BLaER1 (cell line): ENCODE measurements around the gene XPR1.

Experiments used
- H3K27ac ChIP-seq: shearing (Covaris generic); formaldehyde crosslinking; 2 replicates; pipeline ENCODE4 v1.8.1; 2022
- H3K27me3 ChIP-seq: shearing (Covaris generic); formaldehyde crosslinking; 2 replicates; pipeline ENCODE4 v1.8.1; 2022
- H3K36me3 ChIP-seq: shearing (Covaris generic); formaldehyde crosslinking; 2 replicates; pipeline ENCODE4 v1.8.1; 2022
- H3K4me1 ChIP-seq: shearing (Covaris generic); formaldehyde crosslinking; 2 replicates; pipeline ENCODE4 v1.8.1; 2022
- H3K4me2 ChIP-seq: shearing (Covaris generic); formaldehyde crosslinking; 2 replicates; pipeline ENCODE4 v1.8.1; 2022
- H3K4me3 ChIP-seq: shearing (Covaris generic); formaldehyde crosslinking; 2 replicates; pipeline ENCODE4 v1.8.1; 2022
- H3K9ac ChIP-seq: shearing (Covaris generic); formaldehyde crosslinking; 2 replicates; pipeline ENCODE4 v1.8.1; 2022
- H3K9me3 ChIP-seq: shearing (Covaris generic); formaldehyde crosslinking; 2 replicates; pipeline ENCODE4 v1.8.1; 2022
- H4K20me1 ChIP-seq: shearing (Covaris generic); formaldehyde crosslinking; 2 replicates; pipeline ENCODE4 v1.8.1; 2022
- Cebpa-rat ChIP-seq: shearing (Covaris generic); IDR thresholded peaks from 2 replicates; pipeline ENCODE4 v1.8.1; 2022

Gene XPR1

DNA sequence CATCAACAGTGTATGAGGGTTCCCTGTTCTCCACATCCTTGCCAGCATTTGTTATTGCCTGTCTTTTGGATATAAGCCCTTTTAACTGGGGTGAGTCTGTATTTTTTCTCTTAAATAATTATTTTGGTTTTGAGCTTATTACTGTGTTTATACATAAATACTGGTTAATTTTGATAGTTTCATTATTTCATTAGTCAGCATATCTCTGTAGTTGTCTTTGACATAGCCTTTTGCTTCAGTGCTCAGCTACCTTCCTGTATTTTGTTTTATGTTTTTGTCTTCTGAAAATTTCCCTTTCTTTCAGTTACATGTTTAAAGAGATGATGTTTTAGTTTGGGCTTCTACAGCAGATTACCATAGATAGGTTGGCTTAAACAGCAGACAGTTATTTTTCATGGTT, 138.1 kb downstream of the XPR1 start:
- peaks cover 13% of the 10 kb centered on the region for H3K4me1 ChIP-seq
- no peak overlapping the region; the same call in 1 of the 2 replicates for H3K9ac ChIP-seq
- H3K27ac ChIP-seq = peak overlapping the region; percentile 44; the same call in 1 of the 2 replicates
- no peaks in the 10 kb centered on the region for H3K36me3 ChIP-seq
- TF ChIP-seq Cebpa-rat = no peak
- H3K9me3 ChIP-seq = peaks cover 11% of the 10 kb centered on the region
- peak overlapping the region; percentile 67 for H3K4me2 ChIP-seq
- no peak overlapping the region for H3K4me3 ChIP-seq
- no peaks in the 10 kb centered on the region for H3K27me3 ChIP-seq
- H4K20me1 ChIP-seq = no peaks in the 10 kb centered on the region

DNA sequence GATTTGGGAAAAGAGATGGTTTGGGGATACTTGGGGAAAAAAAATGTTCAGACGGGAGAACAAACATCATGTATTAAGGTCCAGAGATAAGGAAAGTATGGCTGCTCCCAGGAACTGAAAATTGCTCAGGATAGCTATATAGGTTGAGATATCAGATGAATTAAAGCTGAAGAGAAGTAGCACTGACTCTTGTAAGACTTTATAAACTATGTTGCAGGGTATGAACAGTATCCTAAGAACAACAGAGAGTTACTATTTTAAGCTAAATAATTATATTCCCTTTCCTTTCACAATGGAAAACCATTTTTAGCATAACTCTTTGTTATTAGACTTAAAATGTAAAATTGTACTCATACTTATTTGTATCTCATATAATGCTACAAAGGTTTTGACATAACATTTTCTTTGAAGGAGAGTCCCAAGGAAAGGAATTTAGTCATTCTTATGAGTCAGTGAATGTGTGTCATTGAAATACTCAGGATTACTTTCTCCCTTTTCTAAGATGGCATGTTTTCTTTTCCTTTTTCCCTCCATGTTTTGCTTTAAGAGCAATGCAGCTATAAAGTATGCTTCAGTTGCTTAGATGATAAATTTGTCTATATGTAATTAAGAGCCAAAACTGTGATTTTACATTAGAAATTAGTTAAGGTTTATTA, 141.5 kb downstream of the XPR1 start:
- Histone ChIP-seq H3K9me3 (peaks cover 11% of the 10 kb centered on the region), H3K27ac (no peak overlapping the region)

DNA sequence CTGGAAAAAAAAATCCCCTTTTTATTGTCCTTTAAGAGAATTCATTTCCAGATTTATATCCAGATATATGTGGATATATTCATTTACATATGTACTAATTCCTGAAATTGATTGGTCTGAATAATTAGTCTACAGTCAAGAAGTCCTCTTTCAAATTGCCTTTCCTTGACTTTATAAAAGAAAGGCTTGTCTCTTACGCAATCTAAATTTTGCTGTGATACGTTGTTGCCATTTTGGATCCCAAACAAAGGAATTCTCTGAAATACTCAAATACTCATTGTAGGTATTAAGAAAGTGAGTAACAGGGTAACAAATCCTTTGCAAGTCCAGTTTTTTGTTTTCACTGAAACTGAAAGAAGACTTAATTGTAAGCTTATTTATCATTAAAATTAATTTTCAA, 144.0 kb downstream of the XPR1 start:
- H3K36me3 ChIP-seq = no peaks in the 10 kb centered on the region
- peaks cover 11% of the 10 kb centered on the region for H3K9me3 ChIP-seq
- 0 out of 2 replicates have a peak, but pooled peaks cover 7% of the 10 kb centered on the region for H4K20me1 ChIP-seq
- peak; percentile 19; the same call in 1 of the 2 replicates for TF ChIP-seq Cebpa-rat
- H3K9ac ChIP-seq = no peak overlapping the region
- H3K27me3 ChIP-seq = no peaks in the 10 kb centered on the region
- H3K4me1 ChIP-seq = peaks cover under 1% of the 10 kb centered on the region
- H3K27ac ChIP-seq = no peak overlapping the region
- H3K4me2 ChIP-seq = no peak overlapping the region
- no peak overlapping the region for H3K4me3 ChIP-seq

More for the DNA sequence above, 141.5 kb downstream of the XPR1 start:
- no peak overlapping the region for H3K9ac ChIP-seq
- H3K4me2 ChIP-seq = no peak overlapping the region
- H3K4me3 ChIP-seq = no peak overlapping the region
- no peak for TF ChIP-seq Cebpa-rat
- no peaks in the 10 kb centered on the region for H3K36me3 ChIP-seq
- 0 out of 2 replicates have a peak, but pooled peaks cover 7% of the 10 kb centered on the region for H4K20me1 ChIP-seq
- peaks cover 13% of the 10 kb centered on the region for H3K4me1 ChIP-seq
- H3K27me3 ChIP-seq = no peaks in the 10 kb centered on the region

DNA sequence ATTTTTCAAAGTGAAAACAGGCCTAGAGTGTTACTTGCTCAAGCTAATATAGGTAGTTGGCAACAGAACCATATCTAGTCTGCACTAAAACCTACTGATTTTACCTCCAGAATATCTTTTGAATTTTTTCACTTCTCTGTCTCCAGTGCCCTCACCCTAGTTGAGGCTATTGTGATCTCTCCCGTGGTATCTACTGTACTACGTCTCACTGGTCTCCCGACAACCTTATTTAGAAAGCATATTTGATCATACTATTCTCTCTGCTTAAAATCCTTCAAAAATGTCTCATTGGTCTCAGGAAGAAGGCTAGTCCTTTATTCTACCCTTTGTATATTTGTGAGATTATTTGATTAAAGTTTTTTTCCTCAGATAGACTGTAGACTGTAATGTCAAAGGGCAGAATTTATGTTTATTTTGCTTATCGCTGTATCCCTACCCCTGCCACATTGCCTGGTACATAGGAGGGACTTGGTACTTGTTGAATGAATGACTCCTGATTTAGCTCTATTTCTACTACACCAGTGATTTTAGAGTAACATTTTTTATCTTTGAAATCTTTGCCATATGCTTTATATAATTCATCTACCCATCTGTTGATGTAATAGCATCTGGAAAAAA, 145.4 kb downstream of the XPR1 start:
- H3K27me3 ChIP-seq = no peaks in the 10 kb centered on the region
- no peak overlapping the region for H3K4me2 ChIP-seq
- H4K20me1 ChIP-seq = 0 out of 2 replicates have a peak, but pooled peaks cover 7% of the 10 kb centered on the region
- no peak overlapping the region for H3K4me3 ChIP-seq
- peaks cover 3% of the 10 kb centered on the region for H3K9me3 ChIP-seq
- no peak overlapping the region for H3K27ac ChIP-seq
- H3K9ac ChIP-seq = no peak overlapping the region
- H3K4me1 ChIP-seq = no peaks in the 10 kb centered on the region
- TF ChIP-seq Cebpa-rat = no peak
- H3K36me3 ChIP-seq = no peaks in the 10 kb centered on the region

DNA sequence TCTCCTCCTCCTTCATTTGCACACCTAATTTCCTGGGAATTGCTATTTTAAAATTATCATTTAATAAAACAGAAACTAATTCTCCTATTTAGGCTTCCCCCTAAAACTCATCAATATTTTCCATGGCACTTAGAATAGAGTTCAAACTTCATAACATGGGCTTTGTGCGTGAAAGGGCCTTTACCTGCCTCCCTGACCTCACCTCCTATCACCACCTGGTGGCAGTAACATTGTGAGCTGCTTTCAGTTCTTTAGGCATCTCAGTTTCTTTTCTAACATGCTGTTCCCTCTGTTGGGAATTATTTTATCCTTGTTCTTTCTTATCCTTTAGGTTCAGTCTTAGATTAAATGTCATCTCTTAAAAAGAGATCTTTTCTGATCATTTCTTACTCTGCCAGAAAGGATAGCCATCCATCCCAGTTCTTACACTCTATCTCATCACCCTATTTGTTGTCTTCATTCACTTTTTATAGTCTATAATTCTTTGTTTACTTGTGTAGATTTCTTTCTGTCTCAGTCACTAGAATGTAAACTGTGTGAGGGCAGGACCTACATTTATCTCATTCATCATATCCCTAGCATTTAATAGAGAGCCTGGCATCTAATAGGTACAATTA, 147.1 kb downstream of the XPR1 start:
- TF ChIP-seq Cebpa-rat = no peak
- Histone ChIP-seq H4K20me1 (0 out of 2 replicates have a peak, but pooled peaks cover 7% of the 10 kb centered on the region), H3K27ac (no peak overlapping the region), H3K4me2 (no peak overlapping the region), H3K36me3 (no peaks in the 10 kb centered on the region), H3K9ac (no peak overlapping the region), H3K4me1 (no peaks in the 10 kb centered on the region), H3K27me3 (no peaks in the 10 kb centered on the region), H3K4me3 (no peak overlapping the region), H3K9me3 (no peaks in the 10 kb centered on the region)

DNA sequence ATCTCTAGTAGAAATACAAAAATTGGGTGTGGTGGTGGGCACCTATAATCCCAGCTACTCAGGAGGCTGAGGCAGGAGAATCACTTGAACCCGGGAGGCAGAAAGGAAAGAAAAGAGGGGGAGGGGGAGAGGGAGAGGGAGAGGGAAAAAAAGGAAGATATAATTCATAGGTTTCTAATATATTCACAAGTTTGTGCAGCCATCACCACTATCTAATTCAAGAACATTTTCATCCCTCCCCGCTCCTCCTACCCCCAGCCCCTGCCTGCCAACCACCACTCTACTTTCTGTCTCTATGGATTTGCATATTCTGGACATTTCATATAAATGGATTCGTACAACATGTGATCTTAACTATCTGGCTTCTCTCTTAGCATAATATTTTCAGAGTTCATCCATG, 147.8 kb downstream of the XPR1 start:
- H3K9me3 ChIP-seq = no peaks in the 10 kb centered on the region
- no peak overlapping the region for H3K27ac ChIP-seq
- no peak overlapping the region for H3K4me3 ChIP-seq
- 0 out of 2 replicates have a peak, but pooled peaks cover 7% of the 10 kb centered on the region for H4K20me1 ChIP-seq
- no peaks in the 10 kb centered on the region for H3K27me3 ChIP-seq
- no peak overlapping the region for H3K9ac ChIP-seq
- no peaks in the 10 kb centered on the region for H3K4me1 ChIP-seq
- no peak for TF ChIP-seq Cebpa-rat
- no peaks in the 10 kb centered on the region for H3K36me3 ChIP-seq
- no peak overlapping the region for H3K4me2 ChIP-seq

DNA sequence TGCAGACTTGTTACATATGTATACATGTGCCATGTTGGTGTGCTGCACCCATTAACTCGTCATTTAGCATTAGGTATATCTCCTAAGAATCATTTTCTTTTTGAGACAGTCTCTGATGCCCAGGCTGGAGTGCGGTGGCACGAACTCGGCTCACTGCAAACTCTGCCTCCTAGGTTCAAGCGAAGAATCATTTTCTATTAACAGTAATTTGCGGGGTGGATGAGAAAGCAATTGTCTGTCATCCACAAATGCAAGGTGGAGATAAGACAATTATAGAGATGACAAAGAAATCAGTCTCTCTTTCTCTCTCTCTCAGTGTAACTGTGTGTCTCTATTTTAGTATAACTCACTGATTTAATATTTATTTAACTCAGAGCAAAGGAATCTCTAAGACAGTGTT, 149.9 kb downstream of the XPR1 start:
- H3K27ac ChIP-seq = no peak overlapping the region

DNA sequence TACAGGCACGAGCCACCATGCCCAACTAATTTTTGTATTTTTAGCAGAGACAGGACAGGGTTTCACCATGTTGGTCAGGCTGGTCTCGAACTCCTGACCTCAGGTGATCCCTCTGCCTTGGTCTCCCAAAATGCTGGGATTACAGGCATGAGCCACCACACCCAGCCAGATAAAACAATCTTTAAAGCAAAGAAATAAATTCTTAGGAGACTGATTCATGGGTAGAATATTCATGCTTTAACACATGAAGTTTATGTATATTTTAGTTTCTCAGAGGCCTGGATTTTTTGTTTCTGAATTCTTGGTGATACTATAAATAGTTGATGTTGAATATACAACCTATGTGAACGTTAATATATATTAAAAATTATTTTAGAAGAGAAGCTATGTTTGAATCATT, 153.5 kb downstream of the XPR1 start:
- no peak overlapping the region for H3K4me3 ChIP-seq
- no peaks in the 10 kb centered on the region for H3K4me1 ChIP-seq
- no peak overlapping the region for H3K9ac ChIP-seq
- H3K4me2 ChIP-seq = no peak overlapping the region
- no peaks in the 10 kb centered on the region for H3K9me3 ChIP-seq
- no peaks in the 10 kb centered on the region for H3K27me3 ChIP-seq
- H3K27ac ChIP-seq = no peak overlapping the region
- H4K20me1 ChIP-seq = no peaks in the 10 kb centered on the region
- TF ChIP-seq Cebpa-rat = no peak
- H3K36me3 ChIP-seq = peaks cover 14% of the 10 kb centered on the region; the same call in 1 of the 2 replicates

More for the DNA sequence above, 149.9 kb downstream of the XPR1 start:
- no peak for TF ChIP-seq Cebpa-rat
- H4K20me1 ChIP-seq = 0 out of 2 replicates have a peak, but pooled peaks cover 6% of the 10 kb centered on the region
- no peaks in the 10 kb centered on the region for H3K9me3 ChIP-seq
- no peaks in the 10 kb centered on the region for H3K36me3 ChIP-seq
- no peak overlapping the region for H3K4me3 ChIP-seq
- no peaks in the 10 kb centered on the region for H3K4me1 ChIP-seq
- no peak overlapping the region for H3K9ac ChIP-seq
- H3K4me2 ChIP-seq = no peak overlapping the region
- no peaks in the 10 kb centered on the region for H3K27me3 ChIP-seq

DNA sequence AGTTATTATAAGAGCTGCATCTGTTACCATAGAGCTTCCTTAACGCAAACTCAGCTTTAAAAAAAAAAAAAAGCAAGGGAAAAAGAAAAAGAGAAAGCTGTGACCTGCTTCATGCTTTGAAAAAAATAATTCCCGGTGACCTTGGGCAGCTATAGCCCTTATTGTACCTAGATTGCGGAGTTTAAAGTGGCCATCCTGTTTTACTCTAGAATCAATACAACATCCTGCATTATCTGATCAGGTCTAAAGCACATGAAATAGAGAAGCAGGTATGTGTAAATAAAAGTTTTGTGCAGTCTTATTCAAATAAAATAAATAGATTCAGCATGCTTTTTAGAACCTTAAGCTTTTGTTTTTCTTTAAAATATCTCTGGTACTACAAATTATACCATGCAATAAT, 154.1 kb downstream of the XPR1 start:
- no peak overlapping the region for H3K9ac ChIP-seq
- no peak overlapping the region for H3K4me2 ChIP-seq
- TF ChIP-seq Cebpa-rat = no peak
- no peaks in the 10 kb centered on the region for H3K27me3 ChIP-seq
- H3K4me3 ChIP-seq = no peak overlapping the region
- H3K27ac ChIP-seq = no peak overlapping the region
- H4K20me1 ChIP-seq = no peaks in the 10 kb centered on the region
- H3K36me3 ChIP-seq = peaks cover 14% of the 10 kb centered on the region; the same call in 1 of the 2 replicates
- no peaks in the 10 kb centered on the region for H3K4me1 ChIP-seq
- no peaks in the 10 kb centered on the region for H3K9me3 ChIP-seq

DNA sequence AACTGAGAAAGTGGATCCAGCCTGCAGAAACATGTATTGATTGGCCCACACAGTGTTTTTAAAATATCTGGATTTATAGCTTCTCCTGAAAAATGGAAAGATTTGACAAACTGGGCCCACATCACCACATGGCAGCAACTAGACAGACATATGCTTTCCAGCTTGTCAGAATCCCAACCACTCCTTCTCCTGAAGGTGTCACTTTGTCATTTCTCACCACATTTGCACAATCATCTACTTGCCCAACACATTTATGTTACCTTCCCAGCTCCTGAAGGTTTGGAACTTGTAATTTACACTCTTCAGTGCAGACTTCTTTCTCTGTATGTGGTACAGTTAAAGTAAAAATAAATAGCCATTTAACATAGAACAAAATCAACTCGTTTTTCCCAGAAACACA, 154.8 kb downstream of the XPR1 start:
- H3K36me3 ChIP-seq = peaks cover 14% of the 10 kb centered on the region; the same call in 1 of the 2 replicates
- H4K20me1 ChIP-seq = no peaks in the 10 kb centered on the region
- peaks cover under 1% of the 10 kb centered on the region for H3K4me1 ChIP-seq
- TF ChIP-seq Cebpa-rat = no peak
- H3K27ac ChIP-seq = no peak overlapping the region
- H3K9ac ChIP-seq = no peak overlapping the region
- no peaks in the 10 kb centered on the region for H3K9me3 ChIP-seq
- H3K4me2 ChIP-seq = no peak overlapping the region
- no peaks in the 10 kb centered on the region for H3K27me3 ChIP-seq
- H3K4me3 ChIP-seq = no peak overlapping the region
